Heart right ventricle (tissue), 16 donors: ENCODE results near the gene C9orf50. TPM values are rescaled to one million over a fixed set of nuclear protein-coding genes. Genes with fewer than 3 reads are reported as not detected.

ENCODE experiments used
- ATAC-seq, 8 donors: fragments of 200-7000 bp; cut with Tn5 transposase; one replicate each; pipeline ENCODE4 v1.9.1; 2020; ENCODE audit warnings: mild to moderate bottlenecking in 8 of 8, moderate library complexity in 8 of 8, moderate number of reproducible peaks in 1 of 8
- DNase-seq, 2 donors: peaks; one replicate each; pipeline ENCODE4 v3.0.0-alpha.2; 2020
- H3K27ac ChIP-seq, 10 donors: fragments of 200-600 bp; sonication (generic) in 2 of 10; one replicate each; pipeline versions ENCODE4 v1.5.0 to v1.8.0; 2020 to 2022; ENCODE audit warnings: mild to moderate bottlenecking in 3 of 10
- H3K27me3 ChIP-seq, 7 donors: fragments of 200-600 bp; one replicate each; pipeline ENCODE4 v1.8.0; 2021 to 2022; ENCODE audit warnings: mild to moderate bottlenecking in 2 of 7
- H3K36me3 ChIP-seq, 9 donors: fragments of 200-600 bp; sonication (generic) in 1 of 9; one replicate each; pipeline versions ENCODE4 v1.5.0 to v1.8.0; 2020 to 2022; ENCODE audit warnings: mild to moderate bottlenecking in 2 of 9
- H3K4me1 ChIP-seq, 9 donors: fragments of 200-600 bp; sonication (generic) in 1 of 9; one replicate each; pipeline versions ENCODE4 v1.5.0 to v1.8.0; 2020 to 2022; ENCODE audit warnings: mild to moderate bottlenecking in 4 of 9
- H3K4me3 ChIP-seq, 10 donors: fragments of 200-600 bp; sonication (generic) in 2 of 10; one replicate each; pipeline versions ENCODE4 v1.5.0 to v1.8.0; 2020 to 2022; ENCODE audit warnings: mild to moderate bottlenecking in 7 of 10, moderate library complexity in 2 of 10
- H3K9me3 ChIP-seq, 11 donors: fragments of 200-600 bp in 10 of 11; sonication (generic) in 2 of 11; one replicate each; pipeline versions ENCODE4 v1.5.0 to v1.8.0; 2013 to 2022; ENCODE audit warnings: mild to moderate bottlenecking in 2 of 11, control low read depth in 1 of 11, moderate library complexity in 1 of 11
- WGBS, 2 donors: extraction: QIAGEN DNeasy Blood & Tissue Kit; methylation state at CpG; one replicate each; pipeline ENCODE4 v1.1.7; 2013; ENCODE audit warnings: inconsistent platforms in 1 of 2; 5-methylcytosine and 5-hydroxymethylcytosine counted together
- intact Hi-C, 10 donors: fragments of 100-400 bp; cut with DNase I; formaldehyde crosslinking; loops; one replicate each; pipeline versions ENCODE4 v1.11.1 to v1.14.2; 2022
- polyA plus RNA-seq, 2 donors: library from polyadenylated mRNA; stranded (reverse); fragments of 200-250 nt; gene quantifications; one replicate each; pipeline ENCODE4 v1.2.3, GENCODE V29; 2013
- total RNA-seq, 10 donors: library from RNA; stranded (reverse); fragmentation: NEBNext Ultra II Directional in 3 of 10; extraction: Animal tissue kit (Norgen Biotek cat#: 25700) in 3 of 10; gene quantifications; one replicate each; pipeline versions ENCODE4 v1.2.1 to v1.2.4, GENCODE V29; 2021 to 2023
- TF ChIP-seq, protein P1 (sequence below), 9 donors: fragments of 200-600 bp; sonication (generic) in 2 of 9; IDR thresholded peaks; one replicate each; pipeline versions ENCODE4 v1.5.0 to v1.8.0; 2021 to 2022; ENCODE audit warnings: antibody characterized with exemption in 9 of 9, mild to moderate bottlenecking in 5 of 9, moderate library complexity in 1 of 9
- donor health status: Arrhythmogenic right ventricular cardiomyopathy.
- donor health status: ischemic (EF 13 %, LVEDD 7.1; RV severe dilation, severe dysfunction).
- donor health status: healthy with polysubstance abuse.
- donor health status: DM: no; HTN: yes; CAD: no.
- donor health status: DM: no; HTN: no; CAD: no.
- donor health status: ischemic (EF 25% LVEDD 6.9; RV normal size, moderate dysfunction).
- donor health status: ischemic (EF 25% LVEDD 5.7; RV mildly dilated, moderate dysfunction).
- donor health status: healthy.
- donor health status: DM: yes; HTN: yes; CAD: no.
- donor health status: Ischemic cardiomyopathy.
- donor health status: ischemic (EF 35%, LVEDD 5.7; RV mildly dilated, moderate dysfunction).
- donor health status: nonischemic (EF 11% LVEDD 7.7; RV severe dilation, severe dysfunction).
- donor health status: DM: yes; HTN: yes; CAD: no.
- donor health status: PGD.
- donor health status: ischemic (EF 29% LVEDD 5.4; RV normal size, mild dysfunction).
- donor health status: nonischemic (EF 23%, LVEDD 6.1; RV moderate dilation, normal function).

Gene C9orf50
- total and polyA plus RNA-seq, 12 donors, result not detected

GRCh38 chr9:129586245-129586644, 34.7 kb downstream of the C9orf50 start:
- ATAC-seq, result no peak

GRCh38 chr9:129585352-129585751, 35.5 kb downstream of the C9orf50 start:
- H3K9me3 ChIP-seq, result no peaks in the 10 kb centered on the region
- intact Hi-C loops, result no loop called here
- ATAC-seq (no peak), DNase-seq (no peak)
- H3K4me3 ChIP-seq, result no peak overlapping the region
- H3K4me1 ChIP-seq, result peaks cover 0 to 8% (median 3%) of the 10 kb centered on the region in 9 donors
- H3K27me3 ChIP-seq, result no peaks in the 10 kb centered on the region
- TF ChIP-seq, protein P1, sequence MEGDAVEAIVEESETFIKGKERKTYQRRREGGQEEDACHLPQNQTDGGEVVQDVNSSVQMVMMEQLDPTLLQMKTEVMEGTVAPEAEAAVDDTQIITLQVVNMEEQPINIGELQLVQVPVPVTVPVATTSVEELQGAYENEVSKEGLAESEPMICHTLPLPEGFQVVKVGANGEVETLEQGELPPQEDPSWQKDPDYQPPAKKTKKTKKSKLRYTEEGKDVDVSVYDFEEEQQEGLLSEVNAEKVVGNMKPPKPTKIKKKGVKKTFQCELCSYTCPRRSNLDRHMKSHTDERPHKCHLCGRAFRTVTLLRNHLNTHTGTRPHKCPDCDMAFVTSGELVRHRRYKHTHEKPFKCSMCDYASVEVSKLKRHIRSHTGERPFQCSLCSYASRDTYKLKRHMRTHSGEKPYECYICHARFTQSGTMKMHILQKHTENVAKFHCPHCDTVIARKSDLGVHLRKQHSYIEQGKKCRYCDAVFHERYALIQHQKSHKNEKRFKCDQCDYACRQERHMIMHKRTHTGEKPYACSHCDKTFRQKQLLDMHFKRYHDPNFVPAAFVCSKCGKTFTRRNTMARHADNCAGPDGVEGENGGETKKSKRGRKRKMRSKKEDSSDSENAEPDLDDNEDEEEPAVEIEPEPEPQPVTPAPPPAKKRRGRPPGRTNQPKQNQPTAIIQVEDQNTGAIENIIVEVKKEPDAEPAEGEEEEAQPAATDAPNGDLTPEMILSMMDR (IDR thresholded peaks at IDR 0.05), result no peak
- WGBS, 2 donors, result 100% methylated on average over 1 of the region's 1 CpG
- no peak overlapping the region for H3K27ac ChIP-seq
- H3K36me3 ChIP-seq, result no peaks in the 10 kb centered on the region

More at GRCh38 chr9:129586245-129586644, 34.7 kb downstream of the C9orf50 start:
- TF ChIP-seq, protein P1 (IDR thresholded peaks at IDR 0.05), result no peak
- Histone ChIP-seq H3K27me3 (no peaks in the 10 kb centered on the region), H3K4me3 (no peak overlapping the region), H3K4me1 (peaks cover 0 to 8% (median 3%) of the 10 kb centered on the region in 9 donors), H3K9me3 (no peaks in the 10 kb centered on the region), H3K27ac (no peak overlapping the region), H3K36me3 (no peaks in the 10 kb centered on the region)
- DNase-seq, result no peak
- WGBS, 2 donors, result 88 to 100% methylated on average over 1 of the region's 1 CpG
- intact Hi-C loops, result no loop called here

- WGBS, 2 donors, result 70 to 79% methylated on average over 1 of the region's 1 CpG
- Histone ChIP-seq H3K9me3 (no peaks in the 10 kb centered on the region), H3K27me3 (no peaks in the 10 kb centered on the region), H3K36me3 (no peaks in the 10 kb centered on the region), H3K4me3 (no peak overlapping the region), H3K4me1 (peaks cover 0 to 8% (median 3%) of the 10 kb centered on the region in 9 donors), H3K27ac (peak overlapping the region in 5 of 10 donors; percentile 34 to 59 (median 47))
- intact Hi-C loops, result no loop called here
- TF ChIP-seq, protein P1 (IDR thresholded peaks at IDR 0.05), result no peak
- DNase-seq, result peak in 1 of 2 donors; percentile 83
- ATAC-seq, result peak; percentile 61 to 89 (median 84)
Measured at GRCh38 chr9:129584136-129584535, 36.8 kb downstream of the C9orf50 start.

GRCh38 chr9:129583308-129584038, 37.4 kb downstream of the C9orf50 start:
- peak in 1 of 8 donors; percentile 19 for ATAC-seq
- peaks cover 0 to 8% (median 3%) of the 10 kb centered on the region in 9 donors for H3K4me1 ChIP-seq
- WGBS, 2 donors, result 76 to 89% methylated on average over 10 of the region's 10 CpGs
- H3K27ac ChIP-seq, result no peak overlapping the region
- no peaks in the 10 kb centered on the region for H3K27me3 ChIP-seq
- H3K9me3 ChIP-seq, result no peaks in the 10 kb centered on the region
- H3K4me3 ChIP-seq, result no peak overlapping the region
- no peak for DNase-seq
- intact Hi-C loops, result no loop called here
- TF ChIP-seq, protein P1 (IDR thresholded peaks at IDR 0.05), result no peak
- no peaks in the 10 kb centered on the region for H3K36me3 ChIP-seq
